ENCODE data around the gene REN.

DNA sequence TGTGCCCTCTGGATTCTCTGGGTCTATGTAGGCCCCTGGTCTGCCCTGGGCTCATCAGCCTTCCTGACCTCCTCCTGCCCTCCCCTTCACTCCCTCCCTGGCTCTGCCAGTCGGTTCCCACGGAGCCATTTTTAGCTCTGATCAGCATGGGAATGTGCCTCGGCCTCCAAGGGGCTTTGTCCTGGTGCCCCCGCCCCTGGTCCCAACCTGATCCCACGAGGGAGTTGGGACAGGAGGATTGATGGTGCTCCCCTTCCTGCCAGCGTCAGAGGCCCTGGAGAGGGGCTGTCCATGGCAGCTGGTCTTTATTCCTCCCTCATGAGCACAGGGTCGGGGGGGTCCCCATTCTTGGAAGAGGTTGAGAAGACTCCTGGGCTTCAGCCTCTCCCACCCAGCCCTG is 39.2 kb downstream of the REN start:
- TF ChIP-seq, protein P1, sequence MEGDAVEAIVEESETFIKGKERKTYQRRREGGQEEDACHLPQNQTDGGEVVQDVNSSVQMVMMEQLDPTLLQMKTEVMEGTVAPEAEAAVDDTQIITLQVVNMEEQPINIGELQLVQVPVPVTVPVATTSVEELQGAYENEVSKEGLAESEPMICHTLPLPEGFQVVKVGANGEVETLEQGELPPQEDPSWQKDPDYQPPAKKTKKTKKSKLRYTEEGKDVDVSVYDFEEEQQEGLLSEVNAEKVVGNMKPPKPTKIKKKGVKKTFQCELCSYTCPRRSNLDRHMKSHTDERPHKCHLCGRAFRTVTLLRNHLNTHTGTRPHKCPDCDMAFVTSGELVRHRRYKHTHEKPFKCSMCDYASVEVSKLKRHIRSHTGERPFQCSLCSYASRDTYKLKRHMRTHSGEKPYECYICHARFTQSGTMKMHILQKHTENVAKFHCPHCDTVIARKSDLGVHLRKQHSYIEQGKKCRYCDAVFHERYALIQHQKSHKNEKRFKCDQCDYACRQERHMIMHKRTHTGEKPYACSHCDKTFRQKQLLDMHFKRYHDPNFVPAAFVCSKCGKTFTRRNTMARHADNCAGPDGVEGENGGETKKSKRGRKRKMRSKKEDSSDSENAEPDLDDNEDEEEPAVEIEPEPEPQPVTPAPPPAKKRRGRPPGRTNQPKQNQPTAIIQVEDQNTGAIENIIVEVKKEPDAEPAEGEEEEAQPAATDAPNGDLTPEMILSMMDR (IDR thresholded peaks at IDR 0.05; ENCODE audit: insufficient read depth, low read depth, low read length), result no peak
- TF ChIP-seq EZH2 (IDR thresholded peaks at IDR 0.05; ENCODE audit: insufficient read depth, low read length), result no peak
